GM13977 (cell line): ENCODE results near the gene RNF144B.
"Not testable (repeated sequence)": the region's sequence is repeated elsewhere in the genome, so short reads cannot be mapped to it uniquely, and the experiment has no call there.

ENCODE experiments used
- DNase-seq: peaks from one replicate; pipeline ENCODE4 v3.0.0; 2012; ENCODE audit warnings: low spot score
- CTCF ChIP-seq: IDR thresholded peaks from 2 replicates; pipeline ENCODE4 v1.5.1; 2012; ENCODE audit warnings: mild to moderate bottlenecking, control low read depth; ENCODE audit not compliant: insufficient read depth; ENCODE audit errors: extremely low read depth, missing control alignments
- in situ Hi-C: fragments of 300-500 bp; cut with MboI; formaldehyde crosslinking; loops from one replicate; pipeline ENCODE4 v1.12.0; 2022; ENCODE audit warnings: low sequenced_read_pairs, low pct_unique_long_range_greater_than_20kb, mixed read lengths, inconsistent platforms; ENCODE audit not compliant: unreplicated experiment

The RNF144B gene

GRCh38 chr6:18446771-18447170 is 59.6 kb downstream of the RNF144B start:
- in situ Hi-C loops, result no loop called here
- TF ChIP-seq CTCF, result no peak
- no peak for DNase-seq

- DNase-seq, result no peak
- no peak for TF ChIP-seq CTCF
- in situ Hi-C loops, result no loop called here
Measured at GRCh38 chr6:18447552-18447951, 60.4 kb downstream of the RNF144B start.

GRCh38 chr6:18451756-18452155 is 64.6 kb downstream of the RNF144B start:
- TF ChIP-seq CTCF, result no peak
- in situ Hi-C loops, result no loop called here
- no peak for DNase-seq

- DNase-seq, result no peak
- TF ChIP-seq CTCF, result no peak
- in situ Hi-C loops, result no loop called here
Measured at GRCh38 chr6:18454446-18454845, 67.3 kb downstream of the RNF144B start.

- DNase-seq, result no peak
- no peak for TF ChIP-seq CTCF
- in situ Hi-C loops, result no loop called here
Measured at GRCh38 chr6:18457065-18457737, 70.1 kb downstream of the RNF144B start.

- in situ Hi-C loops, DNase-seq: not testable (repeated sequence)
Measured at GRCh38 chr6:18458086-18458485, 70.9 kb downstream of the RNF144B start.

GRCh38 chr6:18463429-18463828 is 76.3 kb downstream of the RNF144B start:
- in situ Hi-C loops, result no loop called here
- no peak for DNase-seq
- TF ChIP-seq CTCF, result no peak
